GM23338 (cell line): ENCODE results near the gene EFCAB6. TPM values are rescaled to one million over a fixed set of nuclear protein-coding genes. Genes with fewer than 3 reads are reported as not detected.
A peak's percentile ranks its signal among the peaks of the same experiment; 100 is the strongest.

Experiments used
- ATAC-seq: fragments of 200-7000 bp; cut with Tn5 transposase; 3 replicates; pipeline ENCODE4 v1.9.1; 2020
- DNase-seq: peaks from one replicate; pipeline ENCODE4 v3.0.0-alpha.2; 2015; ENCODE audit warnings: low spot score
- H2AFZ ChIP-seq: fragments of 200-600 bp; sonication (generic); 2 replicates; pipeline ENCODE4 v1.8.0; 2016; ENCODE audit warnings: antibody characterized with exemption, mild to moderate bottlenecking, moderate library complexity
- H3F3A ChIP-seq: fragments of 200-600 bp; sonication (generic); replicated peaks from 2 replicates; pipeline ENCODE4 v1.8.0; 2017; ENCODE audit warnings: antibody characterized with exemption, mixed run types, low read depth
- H3K27ac ChIP-seq: fragments of 200-600 bp; sonication (generic); 2 replicates; pipeline ENCODE4 v1.6.1; 2016; ENCODE audit warnings: low read depth
- H3K27me3 ChIP-seq: fragments of 200-600 bp; sonication (generic); 2 replicates; pipeline ENCODE4 v1.8.0; 2016; ENCODE audit warnings: mild to moderate bottlenecking, mixed run types, moderate library complexity; ENCODE audit not compliant: insufficient read depth
- H3K36me3 ChIP-seq: fragments of 200-600 bp; sonication (generic); 2 replicates; pipeline ENCODE4 v1.8.0; 2016; ENCODE audit warnings: mild to moderate bottlenecking; ENCODE audit not compliant: insufficient read depth
- H3K4me1 ChIP-seq: fragments of 200-600 bp; sonication (generic); 2 replicates; pipeline ENCODE4 v1.8.0; 2016; ENCODE audit warnings: mild to moderate bottlenecking, moderate library complexity; ENCODE audit not compliant: insufficient read depth
- H3K4me2 ChIP-seq: fragments of 200-600 bp; sonication (generic); 2 replicates; pipeline ENCODE4 v1.7.1; 2017; ENCODE audit warnings: mixed run types
- H3K4me3 ChIP-seq: fragments of 200-600 bp; sonication (generic); 2 replicates; pipeline ENCODE4 v1.6.1; 2016; ENCODE audit warnings: mixed run types
- H3K79me2 ChIP-seq: fragments of 200-600 bp; sonication (generic); replicated peaks from 2 replicates; pipeline ENCODE4 v1.8.0; 2017; ENCODE audit warnings: mild to moderate bottlenecking; ENCODE audit not compliant: insufficient read depth
- H3K9me2 ChIP-seq: fragments of 200-600 bp; sonication (generic); 2 replicates; pipeline ENCODE4 v1.8.0; 2017; ENCODE audit not compliant: insufficient read depth
- H4K20me1 ChIP-seq: fragments of 200-600 bp; sonication (generic); replicated peaks from 2 replicates; pipeline ENCODE4 v1.8.0; 2017; ENCODE audit warnings: mild to moderate bottlenecking; ENCODE audit not compliant: insufficient read depth
- H3K27ac Mint-ChIP-seq: 2 replicates; pipeline ENCODE4 v1.8.0; 2020; ENCODE audit warnings: inconsistent platforms, mild to moderate bottlenecking, moderate library complexity, mixed read lengths
- H3K27me3 Mint-ChIP-seq: 3 replicates; pipeline ENCODE4 v1.8.0; 2022; ENCODE audit warnings: low read depth, mild to moderate bottlenecking, moderate library complexity, mixed read lengths, inconsistent platforms; ENCODE audit not compliant: insufficient read depth, poor library complexity
- H3K36me3 Mint-ChIP-seq: 3 replicates; pipeline ENCODE4 v1.8.0; 2021; ENCODE audit warnings: low read depth, mild to moderate bottlenecking, inconsistent platforms, moderate library complexity, mixed read lengths
- H3K4me1 Mint-ChIP-seq: 3 replicates; pipeline ENCODE4 v1.8.0; 2020; ENCODE audit warnings: mild to moderate bottlenecking, inconsistent platforms, mixed read lengths
- H3K4me3 Mint-ChIP-seq: 3 replicates; pipeline ENCODE4 v1.8.0; 2021; ENCODE audit warnings: moderate library complexity, mild to moderate bottlenecking, inconsistent platforms, mixed read lengths
- H3K9me3 Mint-ChIP-seq: 3 replicates; pipeline ENCODE4 v1.8.0; 2020; ENCODE audit warnings: moderate library complexity, mild to moderate bottlenecking, inconsistent platforms, mixed read lengths
- CREB1 ChIP-seq: fragments of 250-450 bp; sonication (Bioruptor Pico); IDR thresholded peaks from 2 replicates; pipeline ENCODE4 v1.5.0; 2020; ENCODE audit warnings: low read depth, mild to moderate bottlenecking, moderate library complexity
- CTCF ChIP-seq, 2 experiments: fragments of 200-600 bp in 1 of 2; sonication (generic) in 1 of 2; conservative IDR thresholded peaks; 2 replicates each; pipeline versions ENCODE4 v1.5.1 to v1.6.1; 2016 to 2017; ENCODE audit warnings: antibody characterized with exemption in 2 of 2, low read depth in 2 of 2, mild to moderate bottlenecking in 2 of 2, moderate library complexity in 1 of 2
- ETS1 ChIP-seq: IDR thresholded peaks from 2 replicates; pipeline ENCODE4 v1.6.1; 2016; ENCODE audit warnings: antibody characterized with exemption
- EZH2 ChIP-seq: fragments of 200-600 bp; sonication (generic); IDR thresholded peaks from one replicate; pipeline ENCODE4 v1.8.0; 2017; ENCODE audit warnings: antibody characterized with exemption, mild to moderate bottlenecking, low read depth; ENCODE audit not compliant: unreplicated experiment
- EZH2phosphoT487 ChIP-seq: fragments of 200-600 bp; sonication (generic); IDR thresholded peaks from one replicate; pipeline ENCODE4 v1.8.1; 2018; ENCODE audit warnings: antibody characterized with exemption; ENCODE audit not compliant: unreplicated experiment
- JUNB ChIP-seq: IDR thresholded peaks from one replicate; pipeline ENCODE4 v1.6.1; 2016; ENCODE audit warnings: antibody characterized with exemption; ENCODE audit not compliant: unreplicated experiment
- NANOG ChIP-seq: IDR thresholded peaks from 2 replicates; pipeline ENCODE4 v1.6.1; 2016; ENCODE audit warnings: antibody characterized with exemption, borderline replicate concordance
- POLR2AphosphoS5 ChIP-seq: IDR thresholded peaks from 2 replicates; pipeline ENCODE4 v1.6.1; 2016; ENCODE audit warnings: antibody characterized with exemption, low read depth
- STAT1 ChIP-seq: IDR thresholded peaks from one replicate; pipeline ENCODE4 v1.6.1; 2016; ENCODE audit warnings: antibody characterized with exemption; ENCODE audit not compliant: unreplicated experiment
- ZNF114 ChIP-seq: fragments of 250-450 bp; sonication (Bioruptor Pico); IDR thresholded peaks from 2 replicates; pipeline ENCODE4 v1.5.0; 2020; ENCODE audit warnings: mild to moderate bottlenecking, moderate library complexity
- ZNF331 ChIP-seq: fragments of 250-450 bp; sonication (Bioruptor Pico); IDR thresholded peaks from 2 replicates; pipeline ENCODE4 v1.5.0; 2020; ENCODE audit warnings: low read depth, mild to moderate bottlenecking, moderate library complexity
- ZNF462 ChIP-seq: fragments of 250-450 bp; sonication (Bioruptor Pico); IDR thresholded peaks from 2 replicates; pipeline ENCODE4 v1.5.0; 2020; ENCODE audit warnings: mild to moderate bottlenecking, moderate library complexity
- polyA plus RNA-seq: library from polyadenylated mRNA; unstranded; fragments of >200 nt; fragmentation: Nextera tagmentation; extraction: Ambion mirVana; gene quantifications from 2 replicates; pipeline ENCODE4 v1.2.1, GENCODE V29; 2016
- total RNA-seq: library from RNA; depleted of rRNA; stranded (reverse); fragments of >200 nt; shearing (Covaris generic); gene quantifications from 2 replicates; pipeline ENCODE4 v1.2.3, GENCODE V29; 2014

The EFCAB6 gene
- total and polyA plus RNA-seq, 2 experiments from 2014 or later: 1.1 to 1.8 TPM

- no peaks in the 10 kb centered on the region for H3K36me3 ChIP-seq
- H3K79me2 ChIP-seq: no peaks in the 10 kb centered on the region
- H3K9me2 ChIP-seq: peaks cover 15% of the 10 kb centered on the region; the same call in 1 of the 2 replicates
- ATAC-seq (peak; percentile 25; the same call in 1 of the 3 replicates), DNase-seq (no peak)
- TF ChIP-seq ZNF331 (CRISPR knock-in tag) (no peak), STAT1 (no peak), ZNF114 (CRISPR knock-in tag) (no peak)
- no peaks in the 10 kb centered on the region for H3F3A ChIP-seq
- Mint-ChIP-seq H3K4me3 (no peak overlapping the region), H3K9me3 (peaks cover 4% of the 10 kb centered on the region; the same call in 1 of the 3 replicates), H3K36me3 (no peaks in the 10 kb centered on the region), H3K27ac (no peak overlapping the region), H3K27me3 (peaks cover 6% of the 10 kb centered on the region), H3K4me1 (no peaks in the 10 kb centered on the region)
- no peaks in the 10 kb centered on the region for H4K20me1 ChIP-seq
- no peak overlapping the region for H3K4me3 ChIP-seq
- no peaks in the 10 kb centered on the region for H3K4me1 ChIP-seq
- no peak overlapping the region for H3K27ac ChIP-seq
- no peaks in the 10 kb centered on the region for H3K27me3 ChIP-seq
- no peak overlapping the region for H3K4me2 ChIP-seq
- H2AFZ ChIP-seq: no peak overlapping the region
These were observed 305.6 kb downstream of the EFCAB6 start for GRCh38 chr22:43506487-43506886.

- Mint-ChIP-seq H3K4me1 (no peaks in the 10 kb centered on the region), H3K27ac (no peak overlapping the region), H3K9me3 (peaks cover 4% of the 10 kb centered on the region; the same call in 2 of the 3 replicates), H3K36me3 (no peaks in the 10 kb centered on the region), H3K27me3 (peaks cover 5% of the 10 kb centered on the region), H3K4me3 (no peak overlapping the region)
- DNase-seq (no peak), ATAC-seq (peak; percentile 32; the same call in 1 of the 3 replicates)
- Histone ChIP-seq H3F3A (no peaks in the 10 kb centered on the region), H3K4me1 (no peaks in the 10 kb centered on the region), H3K9me2 (peaks cover 15% of the 10 kb centered on the region; the same call in 1 of the 2 replicates), H3K4me3 (no peak overlapping the region), H3K4me2 (no peak overlapping the region), H3K27me3 (no peaks in the 10 kb centered on the region), H2AFZ (no peak overlapping the region), H3K36me3 (no peaks in the 10 kb centered on the region), H3K79me2 (no peaks in the 10 kb centered on the region), H3K27ac (no peak overlapping the region), H4K20me1 (no peaks in the 10 kb centered on the region)
- no peak for TF ChIP-seq ZNF462 (CRISPR knock-in tag)
- no peak for TF ChIP-seq EZH2
- TF ChIP-seq POLR2AphosphoS5: no peak
- TF ChIP-seq JUNB: no peak
- no peak for TF ChIP-seq CTCF (conservative IDR thresholded peaks at IDR 0.05; ENCODE audit: low read depth in 2 of 2)
- no peak for TF ChIP-seq ZNF331 (CRISPR knock-in tag)
- no peak for TF ChIP-seq NANOG
- TF ChIP-seq STAT1: no peak
- no peak for TF ChIP-seq ETS1
- TF ChIP-seq CREB1 (CRISPR knock-in tag): no peak
- TF ChIP-seq EZH2phosphoT487: no peak
- TF ChIP-seq ZNF114 (CRISPR knock-in tag): no peak
These were observed 306.2 kb downstream of the EFCAB6 start for GRCh38 chr22:43505896-43506295.
